ENCODE measurements around the gene TMEM62. TPM values are rescaled to one million over a fixed set of nuclear protein-coding genes. Genes with fewer than 3 reads are reported as not detected.

The TMEM62 gene
- total RNA-seq, 1 experiment from 2014 or later = 7.2 TPM

GRCh38 chr15:43118286-43118685, 15.1 kb upstream of the TMEM62 start:
- Histone ChIP-seq H3K27ac (ENCODE audit: insufficient read length, low read depth, low read length) (no peak overlapping the region), H4K5ac (ENCODE audit: insufficient read length, low read depth, low read length) (no peak overlapping the region), H2BK12ac (ENCODE audit: insufficient read length, low read depth, low read length) (no peak overlapping the region), H4K91ac (ENCODE audit: insufficient read length, low read depth, low read length) (no peak overlapping the region), H2BK20ac (ENCODE audit: low read depth, low read length, poor library complexity, severe bottlenecking) (no peak overlapping the region), H2BK120ac (ENCODE audit: low read depth, low read length, poor library complexity, severe bottlenecking) (no peak overlapping the region), H3K4me1 (ENCODE audit: insufficient read depth, low read length) (no peaks in the 10 kb centered on the region), H3K23ac (ENCODE audit: insufficient read length, low read depth, low read length) (no peak overlapping the region), H2BK5ac (ENCODE audit: insufficient read length, low read length) (no peak overlapping the region), H3K4ac (ENCODE audit: low read depth, low read length) (no peak overlapping the region), H3K79me1 (ENCODE audit: insufficient read depth, low read depth, low read length, poor library complexity, severe bottlenecking) (no peaks in the 10 kb centered on the region), H3K14ac (ENCODE audit: insufficient read depth, low read length) (no peak overlapping the region), H3K79me2 (ENCODE audit: insufficient read depth, low read length) (no peaks in the 10 kb centered on the region), H3K27me3 (ENCODE audit: insufficient read depth, low read length) (no peaks in the 10 kb centered on the region), H3T11ph (ENCODE audit: low read length) (no peak overlapping the region), H3K9ac (ENCODE audit: extremely low read depth, insufficient read length, low read length) (no peak overlapping the region), H2AK5ac (ENCODE audit: insufficient read length, low read length) (no peak overlapping the region), H3K56ac (ENCODE audit: insufficient read length, low read depth, low read length) (no peak overlapping the region), H4K20me1 (ENCODE audit: control insufficient read depth, insufficient read depth, insufficient read length) (no peaks in the 10 kb centered on the region), H3K23me2 (ENCODE audit: insufficient read length, low read depth, low read length, poor library complexity, severe bottlenecking) (no peaks in the 10 kb centered on the region), H3K4me2 (ENCODE audit: insufficient read depth, insufficient read length, low read length) (no peak overlapping the region), H3K18ac (ENCODE audit: insufficient read length, low read depth, low read length) (no peak overlapping the region), H4K8ac (replicated peaks; ENCODE audit: insufficient read length, low read depth, low read length) (no peak overlapping the region), H2AFZ (ENCODE audit: low read length) (no peak overlapping the region), H2BK15ac (ENCODE audit: low read depth, low read length) (no peak overlapping the region), H3K9me3 (ENCODE audit: control insufficient read depth, low read depth, low read length) (no peaks in the 10 kb centered on the region)
- TF ChIP-seq CTCF (conservative IDR thresholded peaks at IDR 0.05) = no peak
- peaks cover 6 to 8% of the 10 kb centered on the region in 2 experiments for H3K4me1 Mint-ChIP-seq
- H3K36me3 Mint-ChIP-seq (ENCODE audit: insufficient read depth in 1 of 3, low read depth in 3 of 3) = no peaks in the 10 kb centered on the region
- H3K27ac Mint-ChIP-seq = no peak overlapping the region
- peaks cover 0 to 2% of the 10 kb centered on the region in 2 experiments; a peak in 1 of 5 replicates for H3K9me3 Mint-ChIP-seq
- WGBS (ENCODE audit: extremely low coverage, insufficient read length, low lambda C conversion rate) = no CpG with 5 or more reads among the region's 1 CpG
- no peak for DNase-seq
- H3K27me3 Mint-ChIP-seq (ENCODE audit: low read depth) = peaks cover 63% of the 10 kb centered on the region
- H3K4me3 Mint-ChIP-seq = no peak overlapping the region

Data from H9 (cell line).